Measurements from ENCODE around the gene SYT3. TPM values are rescaled to one million over a fixed set of nuclear protein-coding genes. Genes with fewer than 3 reads are reported as not detected.

The SYT3 gene
- total RNA-seq, 2 donors from 2014 or later = 0.19 to 0.59 TPM

- no peaks in the 10 kb centered on the region for H3K9me3 ChIP-seq
- no peak overlapping the region for H3K4me3 ChIP-seq
- no peak for TF ChIP-seq CTCF (IDR thresholded peaks at IDR 0.05)
- H3K27ac ChIP-seq = no peak overlapping the region
- DNase-seq (ENCODE audit: low spot score) = no peak
- H3K36me3 ChIP-seq = no peaks in the 10 kb centered on the region
- H3K4me1 ChIP-seq = no peaks in the 10 kb centered on the region
- no peaks in the 10 kb centered on the region for H3K27me3 ChIP-seq
Measured at GRCh38 chr19:50573741-50574461, 65.8 kb downstream of the SYT3 start.

Other genes starting within 250 kb of the SYT3 start
- not detected for gene SPIB, start 220.9 kb downstream of the SYT3 start, total RNA-seq
- gene MYBPC2, start 207.0 kb downstream of the SYT3 start, total RNA-seq = not detected
- 100 to 1,000 TPM in 1 of 2 donors, 10 to 100 TPM in 1; 94.9 to 112 TPM for gene EMC10, start 163.4 kb downstream of the SYT3 start, total RNA-seq
- gene GARIN5A, start 163.0 kb downstream of the SYT3 start, total RNA-seq = 1 to 10 TPM; 1.4 to 2.3 TPM
- gene JOSD2, start 128.7 kb downstream of the SYT3 start, total RNA-seq = 10 to 100 TPM; 26.6 to 38.2 TPM
- gene ASPDH, start 126.0 kb downstream of the SYT3 start, total RNA-seq = not detected
- gene LRRC4B, start 71.4 kb downstream of the SYT3 start, total RNA-seq = 1 to 10 TPM; 1.6 to 2.0 TPM
- gene C19orf81, start 9.6 kb upstream of the SYT3 start, total RNA-seq = 1 to 10 TPM in 1 of 2 donors, not detected in 1; 4.6 TPM
- 1 to 10 TPM in 1 of 2 donors, under 1 TPM in 1; 0.56 to 1.8 TPM for gene SHANK1, start 79.9 kb upstream of the SYT3 start, total RNA-seq
- gene CLEC11A, start 83.5 kb upstream of the SYT3 start, total RNA-seq = 10 to 100 TPM; 10.3 to 13.8 TPM
- not detected for gene GPR32, start 130.6 kb upstream of the SYT3 start, total RNA-seq
- gene ACP4, start 150.5 kb upstream of the SYT3 start, total RNA-seq = not detected
- gene KLK1, start 183.9 kb upstream of the SYT3 start, total RNA-seq = under 1 TPM in 1 of 2 donors, not detected in 1; 0.51 TPM
- gene KLK15, start 193.7 kb upstream of the SYT3 start, total RNA-seq = not detected
- gene KLK3, start 215.0 kb upstream of the SYT3 start, total RNA-seq = not detected
- gene KLK2, start 233.6 kb upstream of the SYT3 start, total RNA-seq = not detected

All from right atrium auricular region (tissue), 2 donors.